ENCODE data around the gene IL17RA.

Gene IL17RA

GRCh38 chr22:17106785-17107546 lies 22.2 kb downstream of the IL17RA start:
- Histone ChIP-seq H3K4me1 (ENCODE audit: insufficient read depth, low read length) (no peaks in the 10 kb centered on the region), H3K9me3 (ENCODE audit: control insufficient read depth, insufficient read depth, low read length) (no peaks in the 10 kb centered on the region), H3K36me3 (ENCODE audit: insufficient read depth, low read length) (peaks cover 4% of the 10 kb centered on the region; the same call in 1 of the 2 replicates), H3K9ac (ENCODE audit: low read depth, low read length) (no peak overlapping the region)

GRCh38 chr22:17107547-17107810 lies 22.7 kb downstream of the IL17RA start:
- Histone ChIP-seq H3K9ac (ENCODE audit: low read depth, low read length) (no peak overlapping the region), H3K36me3 (ENCODE audit: insufficient read depth, low read length) (no peaks in the 10 kb centered on the region; the same call in 1 of the 2 replicates), H3K4me1 (ENCODE audit: insufficient read depth, low read length) (no peaks in the 10 kb centered on the region), H3K9me3 (ENCODE audit: control insufficient read depth, insufficient read depth, low read length) (no peaks in the 10 kb centered on the region)

GRCh38 chr22:17108256-17109112 lies 23.7 kb downstream of the IL17RA start:
- Histone ChIP-seq H3K9me3 (ENCODE audit: control insufficient read depth, insufficient read depth, low read length) (no peaks in the 10 kb centered on the region), H3K9ac (ENCODE audit: low read depth, low read length) (no peak overlapping the region), H3K36me3 (ENCODE audit: insufficient read depth, low read length) (no peaks in the 10 kb centered on the region; the same call in 1 of the 2 replicates), H3K4me1 (ENCODE audit: insufficient read depth, low read length) (no peaks in the 10 kb centered on the region)

- H3K9ac ChIP-seq (ENCODE audit: low read depth, low read length): no peak overlapping the region
- no peaks in the 10 kb centered on the region; the same call in 1 of the 2 replicates for H3K36me3 ChIP-seq (ENCODE audit: insufficient read depth, low read length)
- no peaks in the 10 kb centered on the region for H3K9me3 ChIP-seq (ENCODE audit: control insufficient read depth, insufficient read depth, low read length)
- no peaks in the 10 kb centered on the region for H3K4me1 ChIP-seq (ENCODE audit: insufficient read depth, low read length)
Measured at GRCh38 chr22:17109113-17109865, 24.5 kb downstream of the IL17RA start.

- Histone ChIP-seq H3K9ac (ENCODE audit: low read depth, low read length) (no peak overlapping the region), H3K9me3 (ENCODE audit: control insufficient read depth, insufficient read depth, low read length) (no peaks in the 10 kb centered on the region), H3K4me1 (ENCODE audit: insufficient read depth, low read length) (no peaks in the 10 kb centered on the region), H3K36me3 (ENCODE audit: insufficient read depth, low read length) (no peaks in the 10 kb centered on the region; the same call in 1 of the 2 replicates)
Measured at GRCh38 chr22:17109976-17110375, 25.2 kb downstream of the IL17RA start.

GRCh38 chr22:17110791-17111550 lies 26.2 kb downstream of the IL17RA start:
- no peaks in the 10 kb centered on the region; the same call in 1 of the 2 replicates for H3K36me3 ChIP-seq (ENCODE audit: insufficient read depth, low read length)
- no peak overlapping the region for H3K9ac ChIP-seq (ENCODE audit: low read depth, low read length)
- no peaks in the 10 kb centered on the region for H3K9me3 ChIP-seq (ENCODE audit: control insufficient read depth, insufficient read depth, low read length)
- no peaks in the 10 kb centered on the region for H3K4me1 ChIP-seq (ENCODE audit: insufficient read depth, low read length)

- no peaks in the 10 kb centered on the region for H3K9me3 ChIP-seq (ENCODE audit: control insufficient read depth, insufficient read depth, low read length)
- peaks cover 1% of the 10 kb centered on the region for H3K4me1 ChIP-seq (ENCODE audit: insufficient read depth, low read length)
- H3K9ac ChIP-seq (ENCODE audit: low read depth, low read length): no peak overlapping the region
- H3K36me3 ChIP-seq (ENCODE audit: insufficient read depth, low read length): no peaks in the 10 kb centered on the region
Measured at GRCh38 chr22:17112491-17113042, 27.8 kb downstream of the IL17RA start.

- peaks cover 6% of the 10 kb centered on the region for H3K4me1 ChIP-seq (ENCODE audit: insufficient read depth, low read length)
- H3K9me3 ChIP-seq (ENCODE audit: control insufficient read depth, insufficient read depth, low read length): no peaks in the 10 kb centered on the region
- no peaks in the 10 kb centered on the region for H3K36me3 ChIP-seq (ENCODE audit: insufficient read depth, low read length)
- no peak overlapping the region for H3K9ac ChIP-seq (ENCODE audit: low read depth, low read length)
Measured at GRCh38 chr22:17113600-17113999, 28.8 kb downstream of the IL17RA start.

GRCh38 chr22:17114173-17114897 lies 29.5 kb downstream of the IL17RA start:
- Histone ChIP-seq H3K9me3 (ENCODE audit: control insufficient read depth, insufficient read depth, low read length) (no peaks in the 10 kb centered on the region), H3K9ac (ENCODE audit: low read depth, low read length) (no peak overlapping the region), H3K4me1 (ENCODE audit: insufficient read depth, low read length) (peaks cover 6% of the 10 kb centered on the region), H3K36me3 (ENCODE audit: insufficient read depth, low read length) (no peaks in the 10 kb centered on the region)

- no peak overlapping the region for H3K9ac ChIP-seq (ENCODE audit: low read depth, low read length)
- H3K9me3 ChIP-seq (ENCODE audit: control insufficient read depth, insufficient read depth, low read length): no peaks in the 10 kb centered on the region
- peaks cover 6% of the 10 kb centered on the region for H3K4me1 ChIP-seq (ENCODE audit: insufficient read depth, low read length)
- H3K36me3 ChIP-seq (ENCODE audit: insufficient read depth, low read length): no peaks in the 10 kb centered on the region
Measured at GRCh38 chr22:17114898-17115235, 30.1 kb downstream of the IL17RA start.

GRCh38 chr22:17115236-17115635 lies 30.4 kb downstream of the IL17RA start:
- Histone ChIP-seq H3K9me3 (ENCODE audit: control insufficient read depth, insufficient read depth, low read length) (no peaks in the 10 kb centered on the region), H3K36me3 (ENCODE audit: insufficient read depth, low read length) (no peaks in the 10 kb centered on the region), H3K9ac (ENCODE audit: low read depth, low read length) (no peak overlapping the region), H3K4me1 (ENCODE audit: insufficient read depth, low read length) (peaks cover 6% of the 10 kb centered on the region)

- Histone ChIP-seq H3K9me3 (ENCODE audit: control insufficient read depth, insufficient read depth, low read length) (no peaks in the 10 kb centered on the region), H3K36me3 (ENCODE audit: insufficient read depth, low read length) (no peaks in the 10 kb centered on the region), H3K4me1 (ENCODE audit: insufficient read depth, low read length) (peaks cover 6% of the 10 kb centered on the region), H3K9ac (ENCODE audit: low read depth, low read length) (no peak overlapping the region)
Measured at GRCh38 chr22:17115945-17116565, 31.3 kb downstream of the IL17RA start.

Measured in ES-I3 (cell line).